ENCODE measurements around the gene EML6. TPM values are rescaled to one million over a fixed set of nuclear protein-coding genes. Genes with fewer than 3 reads are reported as not detected.

EML6 gene
- total RNA-seq, 1 experiment from 2014 or later, result 6.6 TPM

DNA sequence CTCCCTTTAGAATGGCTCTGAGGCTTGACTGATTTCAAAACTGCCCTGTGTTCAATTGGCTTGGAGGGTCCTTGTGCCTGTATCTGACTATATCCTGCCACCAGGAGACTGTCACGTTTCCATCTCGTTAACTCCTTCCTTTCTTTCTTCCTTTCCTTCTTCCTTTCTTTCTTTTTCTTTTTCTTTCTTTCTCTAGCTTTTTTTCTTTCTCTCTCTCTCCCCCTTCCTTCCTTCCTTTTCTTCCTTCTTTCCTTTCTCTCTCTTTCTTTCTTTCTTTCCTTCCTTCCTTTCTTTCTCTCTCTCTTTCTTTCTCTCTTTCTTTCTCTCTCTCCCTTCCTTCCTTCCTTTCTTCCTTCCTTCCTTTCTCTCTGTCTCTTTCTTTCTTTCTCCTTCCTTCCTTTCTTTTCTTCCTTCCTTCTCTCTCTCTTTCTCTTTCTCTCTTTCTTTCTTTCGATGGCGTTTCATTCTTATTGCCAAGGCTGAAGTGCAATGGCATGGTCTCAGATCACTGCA is 38.1 kb upstream of the EML6 start:
- Histone ChIP-seq H3K27ac (ENCODE audit: low read depth, low read length) (no peak overlapping the region), H3K79me2 (ENCODE audit: insufficient read depth, low read length) (no peaks in the 10 kb centered on the region), H3K36me3 (ENCODE audit: control insufficient read depth in 1 of 2, insufficient read depth in 2 of 2, low read length in 2 of 2) (no peaks in the 10 kb centered on the region), H3K9me2 (ENCODE audit: insufficient read depth) (0 out of 2 replicates have a peak, but pooled peaks cover 5% of the 10 kb centered on the region), H2AFZ (ENCODE audit: low read depth, low read length, poor library complexity, severe bottlenecking) (no peak overlapping the region), H3K9ac (ENCODE audit: low read length) (no peak overlapping the region), H3K9me3 (ENCODE audit: control insufficient read depth in 1 of 2, insufficient read depth in 1 of 2, low read depth in 1 of 2, low read length in 2 of 2) (no peaks in the 10 kb centered on the region), H3K27me3 (ENCODE audit: insufficient read depth, low read length) (no peaks in the 10 kb centered on the region), H4K20me1 (ENCODE audit: insufficient read depth) (no peaks in the 10 kb centered on the region), H3K4me1 (ENCODE audit: control insufficient read depth in 1 of 2, insufficient read depth in 2 of 2, low read length in 2 of 2) (no peaks in the 10 kb centered on the region), H3K4me2 (ENCODE audit: low read length) (no peak overlapping the region), H3K4me3 (replicated peaks in 1 of 2; ENCODE audit: low read depth in 1 of 2, low read length in 2 of 2) (no peak overlapping the region)
- intact Hi-C loops (cut with micrococcal nuclease), result no loop called here
- no peak for ATAC-seq
- ChIA-PET POLR2A (no interaction called here), CTCF (interaction anchor here (1.9 kb wide), 1 partner anchor 20 kb away, joined by 6 read pairs; no protein-coding TSS in a partner anchor), RAD21 (ENCODE audit: low non-redundant PET in 1 of 2, low total read pairs in 2 of 2, uncharacterized antibody in 2 of 2, unreplicated experiment in 2 of 2) (no interaction called here)
- DNase-seq (ENCODE audit: low read depth, low spot score), result no peak
- BruUV-seq (replicated peaks), result no TSS peak
- TF ChIP-seq SP1 (IDR thresholded peaks at IDR 0.05; ENCODE audit: low read depth) (no peak), TCF7L2 (IDR thresholded peaks at IDR 0.05; ENCODE audit: borderline replicate concordance, extremely low read depth, insufficient read depth, insufficient read length) (no peak), FOSL1 (IDR thresholded peaks at IDR 0.05; ENCODE audit: low read depth) (no peak), POLR2AphosphoS5 (IDR thresholded peaks at IDR 0.05; ENCODE audit: low read depth, low read length) (no peak), CBX3 (IDR thresholded peaks at IDR 0.05; ENCODE audit: low read depth) (no peak), EGR1 (IDR thresholded peaks at IDR 0.05; ENCODE audit: low read depth) (no peak), ZNF274 (IDR thresholded peaks at IDR 0.05; ENCODE audit: low read depth, low read length) (no peak), SIN3A (IDR thresholded peaks at IDR 0.05; ENCODE audit: low read depth) (no peak), EZH2 (IDR thresholded peaks at IDR 0.05) (no peak), SRF (IDR thresholded peaks at IDR 0.05; ENCODE audit: low read depth) (no peak), EZH2phosphoT487 (IDR thresholded peaks at IDR 0.05; ENCODE audit: borderline replicate concordance) (no peak), ZFX (IDR thresholded peaks at IDR 0.05) (no peak), RAD21 (IDR thresholded peaks at IDR 0.05; ENCODE audit: low read depth) (no peak), YY1 (IDR thresholded peaks at IDR 0.05; ENCODE audit: extremely low read depth, insufficient replicate concordance, low read depth, low read length) (no peak), POLR2A (IDR thresholded peaks at IDR 0.05; ENCODE audit: borderline replicate concordance, extremely low read depth, insufficient read depth, insufficient read length) (no peak)
- TF ChIP-seq, protein P1, sequence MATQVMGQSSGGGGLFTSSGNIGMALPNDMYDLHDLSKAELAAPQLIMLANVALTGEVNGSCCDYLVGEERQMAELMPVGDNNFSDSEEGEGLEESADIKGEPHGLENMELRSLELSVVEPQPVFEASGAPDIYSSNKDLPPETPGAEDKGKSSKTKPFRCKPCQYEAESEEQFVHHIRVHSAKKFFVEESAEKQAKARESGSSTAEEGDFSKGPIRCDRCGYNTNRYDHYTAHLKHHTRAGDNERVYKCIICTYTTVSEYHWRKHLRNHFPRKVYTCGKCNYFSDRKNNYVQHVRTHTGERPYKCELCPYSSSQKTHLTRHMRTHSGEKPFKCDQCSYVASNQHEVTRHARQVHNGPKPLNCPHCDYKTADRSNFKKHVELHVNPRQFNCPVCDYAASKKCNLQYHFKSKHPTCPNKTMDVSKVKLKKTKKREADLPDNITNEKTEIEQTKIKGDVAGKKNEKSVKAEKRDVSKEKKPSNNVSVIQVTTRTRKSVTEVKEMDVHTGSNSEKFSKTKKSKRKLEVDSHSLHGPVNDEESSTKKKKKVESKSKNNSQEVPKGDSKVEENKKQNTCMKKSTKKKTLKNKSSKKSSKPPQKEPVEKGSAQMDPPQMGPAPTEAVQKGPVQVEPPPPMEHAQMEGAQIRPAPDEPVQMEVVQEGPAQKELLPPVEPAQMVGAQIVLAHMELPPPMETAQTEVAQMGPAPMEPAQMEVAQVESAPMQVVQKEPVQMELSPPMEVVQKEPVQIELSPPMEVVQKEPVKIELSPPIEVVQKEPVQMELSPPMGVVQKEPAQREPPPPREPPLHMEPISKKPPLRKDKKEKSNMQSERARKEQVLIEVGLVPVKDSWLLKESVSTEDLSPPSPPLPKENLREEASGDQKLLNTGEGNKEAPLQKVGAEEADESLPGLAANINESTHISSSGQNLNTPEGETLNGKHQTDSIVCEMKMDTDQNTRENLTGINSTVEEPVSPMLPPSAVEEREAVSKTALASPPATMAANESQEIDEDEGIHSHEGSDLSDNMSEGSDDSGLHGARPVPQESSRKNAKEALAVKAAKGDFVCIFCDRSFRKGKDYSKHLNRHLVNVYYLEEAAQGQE (IDR thresholded peaks at IDR 0.05; ENCODE audit: low read depth), result no peak
- TF ChIP-seq, protein P2, sequence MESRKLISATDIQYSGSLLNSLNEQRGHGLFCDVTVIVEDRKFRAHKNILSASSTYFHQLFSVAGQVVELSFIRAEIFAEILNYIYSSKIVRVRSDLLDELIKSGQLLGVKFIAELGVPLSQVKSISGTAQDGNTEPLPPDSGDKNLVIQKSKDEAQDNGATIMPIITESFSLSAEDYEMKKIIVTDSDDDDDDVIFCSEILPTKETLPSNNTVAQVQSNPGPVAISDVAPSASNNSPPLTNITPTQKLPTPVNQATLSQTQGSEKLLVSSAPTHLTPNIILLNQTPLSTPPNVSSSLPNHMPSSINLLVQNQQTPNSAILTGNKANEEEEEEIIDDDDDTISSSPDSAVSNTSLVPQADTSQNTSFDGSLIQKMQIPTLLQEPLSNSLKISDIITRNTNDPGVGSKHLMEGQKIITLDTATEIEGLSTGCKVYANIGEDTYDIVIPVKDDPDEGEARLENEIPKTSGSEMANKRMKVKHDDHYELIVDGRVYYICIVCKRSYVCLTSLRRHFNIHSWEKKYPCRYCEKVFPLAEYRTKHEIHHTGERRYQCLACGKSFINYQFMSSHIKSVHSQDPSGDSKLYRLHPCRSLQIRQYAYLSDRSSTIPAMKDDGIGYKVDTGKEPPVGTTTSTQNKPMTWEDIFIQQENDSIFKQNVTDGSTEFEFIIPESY (IDR thresholded peaks at IDR 0.05; ENCODE audit: extremely low read depth, insufficient replicate concordance, low read length), result no peak
- TF ChIP-seq, protein P3, sequence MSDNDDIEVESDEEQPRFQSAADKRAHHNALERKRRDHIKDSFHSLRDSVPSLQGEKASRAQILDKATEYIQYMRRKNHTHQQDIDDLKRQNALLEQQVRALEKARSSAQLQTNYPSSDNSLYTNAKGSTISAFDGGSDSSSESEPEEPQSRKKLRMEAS (IDR thresholded peaks at IDR 0.05), result no peak
- TF ChIP-seq, protein P4, sequence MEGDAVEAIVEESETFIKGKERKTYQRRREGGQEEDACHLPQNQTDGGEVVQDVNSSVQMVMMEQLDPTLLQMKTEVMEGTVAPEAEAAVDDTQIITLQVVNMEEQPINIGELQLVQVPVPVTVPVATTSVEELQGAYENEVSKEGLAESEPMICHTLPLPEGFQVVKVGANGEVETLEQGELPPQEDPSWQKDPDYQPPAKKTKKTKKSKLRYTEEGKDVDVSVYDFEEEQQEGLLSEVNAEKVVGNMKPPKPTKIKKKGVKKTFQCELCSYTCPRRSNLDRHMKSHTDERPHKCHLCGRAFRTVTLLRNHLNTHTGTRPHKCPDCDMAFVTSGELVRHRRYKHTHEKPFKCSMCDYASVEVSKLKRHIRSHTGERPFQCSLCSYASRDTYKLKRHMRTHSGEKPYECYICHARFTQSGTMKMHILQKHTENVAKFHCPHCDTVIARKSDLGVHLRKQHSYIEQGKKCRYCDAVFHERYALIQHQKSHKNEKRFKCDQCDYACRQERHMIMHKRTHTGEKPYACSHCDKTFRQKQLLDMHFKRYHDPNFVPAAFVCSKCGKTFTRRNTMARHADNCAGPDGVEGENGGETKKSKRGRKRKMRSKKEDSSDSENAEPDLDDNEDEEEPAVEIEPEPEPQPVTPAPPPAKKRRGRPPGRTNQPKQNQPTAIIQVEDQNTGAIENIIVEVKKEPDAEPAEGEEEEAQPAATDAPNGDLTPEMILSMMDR (IDR thresholded peaks at IDR 0.05 in 2 of 3, conservative IDR thresholded peaks at IDR 0.05 in 1 of 3; ENCODE audit: borderline replicate concordance in 1 of 3, insufficient read depth in 1 of 3, low read depth in 2 of 3, low read length in 2 of 3), result no peak

Data from HCT116 (cell line).